IMR-90 (cell line): ENCODE data around the gene SEPTIN10.

Source experiments
- BHLHE40 ChIP-seq: fragments of 150-350 bp; IDR thresholded peaks from 2 replicates; pipeline ENCODE4 v1.6.1; 2016; ENCODE audit warnings: mild to moderate bottlenecking, low read depth, low read length
- CEBPB ChIP-seq: IDR thresholded peaks from 2 replicates; pipeline ENCODE4 v1.6.1; 2012; ENCODE audit warnings: low read depth, low read length, improper control_type of control experiment
- FOS ChIP-seq: fragments of 150-350 bp; IDR thresholded peaks from 2 replicates; pipeline ENCODE4 v1.6.1; 2016; ENCODE audit warnings: low read depth, low read length
- MAFK ChIP-seq: IDR thresholded peaks from 2 replicates; pipeline ENCODE4 v1.6.1; 2012; ENCODE audit warnings: low read depth, low read length, improper control_type of control experiment
- MXI1 ChIP-seq: IDR thresholded peaks from 2 replicates; pipeline ENCODE4 v1.6.1; 2012; ENCODE audit warnings: low read depth, mild to moderate bottlenecking, low read length, moderate library complexity, borderline replicate concordance
- NFE2L2 ChIP-seq: fragments of 150-350 bp; IDR thresholded peaks from 2 replicates; pipeline ENCODE4 v1.6.1; 2016; ENCODE audit warnings: low read depth, mild to moderate bottlenecking, low read length
- POLR2A ChIP-seq: IDR thresholded peaks from 2 replicates; pipeline ENCODE4 v1.6.1; 2012; ENCODE audit warnings: mild to moderate bottlenecking, low read depth, low read length
- RAD21 ChIP-seq: IDR thresholded peaks from 2 replicates; pipeline ENCODE4 v1.6.1; 2012; ENCODE audit warnings: low read length, improper control_type of control experiment
- RFX5 ChIP-seq: IDR thresholded peaks from 2 replicates; pipeline ENCODE4 v1.8.0; 2012; ENCODE audit warnings: low read depth, mild to moderate bottlenecking, low read length, moderate library complexity
- TF ChIP-seq, protein P1 (sequence below): conservative IDR thresholded peaks from 2 replicates; pipeline ENCODE4 v1.5.1; 2012; ENCODE audit warnings: mild to moderate bottlenecking, low read depth, low read length, improper control_type of control experiment
- TF ChIP-seq, protein P2 (sequence below): fragments of 150-350 bp; IDR thresholded peaks from 2 replicates; pipeline ENCODE4 v1.6.1; 2017; ENCODE audit warnings: mild to moderate bottlenecking, antibody characterized with exemption, low read length, low read depth
- TF ChIP-seq, protein P3 (sequence below): fragments of 150-350 bp; IDR thresholded peaks from 2 replicates; pipeline ENCODE4 v1.6.1; 2016; ENCODE audit warnings: low read depth, mild to moderate bottlenecking, low read length, moderate library complexity, borderline replicate concordance

DNA sequence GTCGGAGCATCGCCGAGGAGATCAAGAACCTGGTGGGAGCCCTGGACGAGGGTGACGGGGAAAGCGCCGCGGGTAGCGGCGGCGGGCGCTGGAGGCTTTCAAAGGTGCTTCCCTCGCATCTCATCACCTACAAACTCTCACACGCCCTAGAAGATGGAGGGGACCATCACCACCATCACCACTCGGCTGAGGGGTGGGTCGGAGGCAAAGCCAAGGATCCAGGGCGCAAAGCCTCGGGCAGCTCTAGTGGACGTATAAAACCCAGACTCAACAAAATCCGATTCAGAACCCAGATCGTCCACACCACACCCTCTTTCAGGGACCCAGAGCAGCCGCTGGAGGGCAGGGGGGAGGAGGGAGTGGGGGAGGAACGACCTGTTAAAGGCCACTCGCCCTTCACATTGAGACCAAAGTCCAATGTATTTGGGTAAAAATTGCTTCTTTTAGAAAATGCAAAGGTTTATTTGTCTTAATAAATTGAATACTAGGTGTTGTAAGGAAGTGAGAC, 1.9 kb upstream of the SEPTIN10 start:
- TF ChIP-seq POLR2A (no peak), CEBPB (no peak), RAD21 (no peak), MAFK (no peak), NFE2L2 (no peak), RFX5 (no peak), FOS (no peak), MXI1 (no peak), BHLHE40 (no peak)
- TF ChIP-seq, protein P1, sequence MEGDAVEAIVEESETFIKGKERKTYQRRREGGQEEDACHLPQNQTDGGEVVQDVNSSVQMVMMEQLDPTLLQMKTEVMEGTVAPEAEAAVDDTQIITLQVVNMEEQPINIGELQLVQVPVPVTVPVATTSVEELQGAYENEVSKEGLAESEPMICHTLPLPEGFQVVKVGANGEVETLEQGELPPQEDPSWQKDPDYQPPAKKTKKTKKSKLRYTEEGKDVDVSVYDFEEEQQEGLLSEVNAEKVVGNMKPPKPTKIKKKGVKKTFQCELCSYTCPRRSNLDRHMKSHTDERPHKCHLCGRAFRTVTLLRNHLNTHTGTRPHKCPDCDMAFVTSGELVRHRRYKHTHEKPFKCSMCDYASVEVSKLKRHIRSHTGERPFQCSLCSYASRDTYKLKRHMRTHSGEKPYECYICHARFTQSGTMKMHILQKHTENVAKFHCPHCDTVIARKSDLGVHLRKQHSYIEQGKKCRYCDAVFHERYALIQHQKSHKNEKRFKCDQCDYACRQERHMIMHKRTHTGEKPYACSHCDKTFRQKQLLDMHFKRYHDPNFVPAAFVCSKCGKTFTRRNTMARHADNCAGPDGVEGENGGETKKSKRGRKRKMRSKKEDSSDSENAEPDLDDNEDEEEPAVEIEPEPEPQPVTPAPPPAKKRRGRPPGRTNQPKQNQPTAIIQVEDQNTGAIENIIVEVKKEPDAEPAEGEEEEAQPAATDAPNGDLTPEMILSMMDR, result no peak
- TF ChIP-seq, protein P2, sequence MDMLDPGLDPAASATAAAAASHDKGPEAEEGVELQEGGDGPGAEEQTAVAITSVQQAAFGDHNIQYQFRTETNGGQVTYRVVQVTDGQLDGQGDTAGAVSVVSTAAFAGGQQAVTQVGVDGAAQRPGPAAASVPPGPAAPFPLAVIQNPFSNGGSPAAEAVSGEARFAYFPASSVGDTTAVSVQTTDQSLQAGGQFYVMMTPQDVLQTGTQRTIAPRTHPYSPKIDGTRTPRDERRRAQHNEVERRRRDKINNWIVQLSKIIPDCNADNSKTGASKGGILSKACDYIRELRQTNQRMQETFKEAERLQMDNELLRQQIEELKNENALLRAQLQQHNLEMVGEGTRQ, result no peak
- TF ChIP-seq, protein P3, sequence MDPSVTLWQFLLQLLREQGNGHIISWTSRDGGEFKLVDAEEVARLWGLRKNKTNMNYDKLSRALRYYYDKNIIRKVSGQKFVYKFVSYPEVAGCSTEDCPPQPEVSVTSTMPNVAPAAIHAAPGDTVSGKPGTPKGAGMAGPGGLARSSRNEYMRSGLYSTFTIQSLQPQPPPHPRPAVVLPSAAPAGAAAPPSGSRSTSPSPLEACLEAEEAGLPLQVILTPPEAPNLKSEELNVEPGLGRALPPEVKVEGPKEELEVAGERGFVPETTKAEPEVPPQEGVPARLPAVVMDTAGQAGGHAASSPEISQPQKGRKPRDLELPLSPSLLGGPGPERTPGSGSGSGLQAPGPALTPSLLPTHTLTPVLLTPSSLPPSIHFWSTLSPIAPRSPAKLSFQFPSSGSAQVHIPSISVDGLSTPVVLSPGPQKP, result no peak
